Measurements from ENCODE around the gene TMEM121B.

DNA sequence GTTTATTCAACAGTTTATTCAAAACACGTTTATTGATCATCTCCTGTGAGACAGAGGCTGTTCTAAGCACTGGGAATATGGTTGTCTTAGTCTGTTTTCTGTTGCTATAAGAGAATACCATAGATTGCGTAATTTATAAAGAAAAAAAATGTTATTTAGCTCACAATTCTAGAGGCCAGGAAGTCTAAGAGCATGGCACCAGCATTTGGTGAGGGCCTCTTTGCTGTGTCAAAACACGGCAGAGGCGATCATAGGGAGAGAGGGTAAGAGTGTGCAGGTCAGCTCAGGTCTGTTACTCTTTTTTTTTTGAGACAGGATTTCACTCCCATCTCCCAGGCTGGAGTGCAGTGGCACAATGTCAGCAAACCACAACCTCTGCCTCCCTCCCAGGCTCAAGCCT, 41.6 kb downstream of the TMEM121B start:
- TF ChIP-seq TCF7 (IDR thresholded peaks at IDR 0.05; ENCODE audit: low read depth) (no peak), ESRRA (CRISPR knock-in tag; IDR thresholded peaks at IDR 0.05; ENCODE audit: low read depth) (no peak), ETV6 (CRISPR knock-in tag; conservative IDR thresholded peaks at IDR 0.05) (no peak), STAT5B (CRISPR knock-in tag; IDR thresholded peaks at IDR 0.05) (no peak)
- TF ChIP-seq, protein P1, sequence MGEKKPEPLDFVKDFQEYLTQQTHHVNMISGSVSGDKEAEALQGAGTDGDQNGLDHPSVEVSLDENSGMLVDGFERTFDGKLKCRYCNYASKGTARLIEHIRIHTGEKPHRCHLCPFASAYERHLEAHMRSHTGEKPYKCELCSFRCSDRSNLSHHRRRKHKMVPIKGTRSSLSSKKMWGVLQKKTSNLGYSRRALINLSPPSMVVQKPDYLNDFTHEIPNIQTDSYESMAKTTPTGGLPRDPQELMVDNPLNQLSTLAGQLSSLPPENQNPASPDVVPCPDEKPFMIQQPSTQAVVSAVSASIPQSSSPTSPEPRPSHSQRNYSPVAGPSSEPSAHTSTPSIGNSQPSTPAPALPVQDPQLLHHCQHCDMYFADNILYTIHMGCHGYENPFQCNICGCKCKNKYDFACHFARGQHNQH (CRISPR knock-in tag; IDR thresholded peaks at IDR 0.05), result no peak
